Esophagus muscularis mucosa (tissue), 4 donors: ENCODE results near the gene VRK2. TPM values are rescaled to one million over a fixed set of nuclear protein-coding genes. Genes with fewer than 3 reads are reported as not detected.

Experiments used
- DNase-seq: peaks from one replicate; pipeline ENCODE4 v3.0.0-alpha.2; 2017; ENCODE audit errors: extremely low spot score
- H3K27ac ChIP-seq, 4 donors: fragments of 200-600 bp; sonication (generic); replicated peaks in 1 of 4; 1 replicate in 3 of 4; 2 replicates in 1 of 4; pipeline ENCODE4 v1.5.1; 2016 to 2019; ENCODE audit warnings: mild to moderate bottlenecking in 1 of 4
- H3K27me3 ChIP-seq, 4 donors: fragments of 200-600 bp; sonication (generic); one replicate each; pipeline versions ENCODE4 v1.5.1 to v1.6.0; 2016 to 2019
- H3K36me3 ChIP-seq, 4 donors: fragments of 200-600 bp; sonication (generic); one replicate each; pipeline ENCODE4 v1.5.1; 2016 to 2019
- H3K4me1 ChIP-seq, 4 donors: fragments of 200-600 bp; sonication (generic); one replicate each; pipeline ENCODE4 v1.5.1; 2016 to 2019
- H3K4me3 ChIP-seq, 4 donors: fragments of 200-600 bp; sonication (generic); 1 replicate in 2 of 4; 2 replicates in 2 of 4; pipeline ENCODE4 v1.5.1; 2016 to 2019; ENCODE audit warnings: mild to moderate bottlenecking in 4 of 4, moderate library complexity in 1 of 4
- H3K9me3 ChIP-seq, 4 donors: fragments of 200-600 bp; sonication (generic); 1 replicate in 3 of 4; 2 replicates in 1 of 4; pipeline ENCODE4 v1.5.1; 2016 to 2019
- CTCF ChIP-seq, 3 experiments: fragments of 200-600 bp in 2 of 3; fragments of 450-650 bp in 1 of 3; sonication (generic) in 2 of 3; IDR thresholded peaks; one replicate each; pipeline ENCODE4 v1.5.1; 2017 to 2019; ENCODE audit warnings: antibody characterized with exemption in 3 of 3, mild to moderate bottlenecking in 2 of 3, moderate library complexity in 1 of 3
- EP300 ChIP-seq: sonication (generic); formaldehyde crosslinking; IDR thresholded peaks from one replicate; pipeline ENCODE4 v1.6.1; 2017; ENCODE audit warnings: antibody characterized with exemption
- POLR2A ChIP-seq: fragments of 450-650 bp; IDR thresholded peaks from one replicate; pipeline ENCODE4 v1.6.1; 2017; ENCODE audit warnings: antibody characterized with exemption, moderate library complexity, mild to moderate bottlenecking, low read depth
- POLR2AphosphoS5 ChIP-seq, 2 donors: sonication (generic); formaldehyde crosslinking; IDR thresholded peaks; one replicate each; pipeline ENCODE4 v1.6.1; 2017; ENCODE audit warnings: antibody characterized with exemption in 2 of 2
- WGBS: methylation state at CpG from one replicate; pipeline ENCODE4 v1.1.5; 2018; 5-methylcytosine and 5-hydroxymethylcytosine counted together
- intact Hi-C: fragments of 100-400 bp; cut with DNase I; formaldehyde crosslinking; loops from one replicate; pipeline ENCODE4 v1.15.1; 2023
- total RNA-seq, 4 donors: library from RNA; depleted of rRNA; stranded (reverse); fragments of >200 nt; gene quantifications; one replicate each; pipeline versions ENCODE4 v1.1.0 to v1.2.1, GENCODE V29; 2016

VRK2 gene
- total RNA-seq, 4 donors from 2014 or later, result 25.8 to 31.3 (median 28.7) TPM

GRCh38 chr2:58194458-58194857 is 147.9 kb downstream of the VRK2 start:
- TF ChIP-seq CTCF (IDR thresholded peaks at IDR 0.05), result no peak
- TF ChIP-seq EP300, result no peak
- no peak for TF ChIP-seq POLR2AphosphoS5 (IDR thresholded peaks at IDR 0.05)
- TF ChIP-seq POLR2A, result no peak
- intact Hi-C loops, result no loop called here
- 91% methylated on average over 2 of the region's 2 CpGs for WGBS
- Histone ChIP-seq H3K9me3 (no peaks in the 10 kb centered on the region), H3K27me3 (no peaks in the 10 kb centered on the region), H3K27ac (no peak overlapping the region), H3K4me3 (no peak overlapping the region), H3K4me1 (no peaks in the 10 kb centered on the region), H3K36me3 (peaks cover 0 to 13% (median 0%) of the 10 kb centered on the region in 4 donors)
- DNase-seq, result no peak

- peaks cover 0 to 13% (median 0%) of the 10 kb centered on the region in 4 donors for H3K36me3 ChIP-seq
- no peak for DNase-seq
- H3K27ac ChIP-seq, result no peak overlapping the region
- TF ChIP-seq POLR2A (no peak), POLR2AphosphoS5 (IDR thresholded peaks at IDR 0.05) (no peak), EP300 (no peak), CTCF (IDR thresholded peaks at IDR 0.05) (no peak)
- intact Hi-C loops, result no loop called here
- no peaks in the 10 kb centered on the region for H3K4me1 ChIP-seq
- H3K4me3 ChIP-seq, result no peak overlapping the region
- 96% methylated on average over 1 of the region's 1 CpG for WGBS
- H3K9me3 ChIP-seq, result no peaks in the 10 kb centered on the region
- no peaks in the 10 kb centered on the region for H3K27me3 ChIP-seq
These were observed 149.1 kb downstream of the VRK2 start for GRCh38 chr2:58195662-58196061.

GRCh38 chr2:58197894-58198293 is 151.3 kb downstream of the VRK2 start:
- Histone ChIP-seq H3K27ac (no peak overlapping the region), H3K9me3 (no peaks in the 10 kb centered on the region), H3K4me3 (no peak overlapping the region), H3K4me1 (no peaks in the 10 kb centered on the region), H3K36me3 (peaks cover 0 to 13% (median 0%) of the 10 kb centered on the region in 4 donors), H3K27me3 (no peaks in the 10 kb centered on the region)
- TF ChIP-seq POLR2A, result no peak
- no peak for DNase-seq
- intact Hi-C loops, result no loop called here
- WGBS, result 97% methylated on average over 2 of the region's 2 CpGs

GRCh38 chr2:58202404-58202803 is 155.8 kb downstream of the VRK2 start:
- intact Hi-C loops, result no loop called here
- Histone ChIP-seq H3K27ac (no peak overlapping the region), H3K27me3 (no peaks in the 10 kb centered on the region), H3K4me3 (no peak overlapping the region), H3K36me3 (peaks cover 0 to 13% (median 0%) of the 10 kb centered on the region in 4 donors), H3K4me1 (no peaks in the 10 kb centered on the region), H3K9me3 (no peaks in the 10 kb centered on the region)
- DNase-seq, result no peak
- no peak for TF ChIP-seq EP300
- no peak for TF ChIP-seq POLR2A
- no peak for TF ChIP-seq CTCF (IDR thresholded peaks at IDR 0.05)
- TF ChIP-seq POLR2AphosphoS5 (IDR thresholded peaks at IDR 0.05), result no peak
- 100% methylated on average over 1 of the region's 1 CpG for WGBS

- Histone ChIP-seq H3K4me3 (no peak overlapping the region), H3K4me1 (no peaks in the 10 kb centered on the region), H3K36me3 (peaks cover 0 to 9% (median 0%) of the 10 kb centered on the region in 4 donors), H3K9me3 (no peaks in the 10 kb centered on the region), H3K27ac (no peak overlapping the region), H3K27me3 (no peaks in the 10 kb centered on the region)
- no peak for DNase-seq
- TF ChIP-seq POLR2A (no peak), POLR2AphosphoS5 (IDR thresholded peaks at IDR 0.05) (no peak), CTCF (IDR thresholded peaks at IDR 0.05) (no peak), EP300 (no peak)
- intact Hi-C loops, result no loop called here
These were observed 156.4 kb downstream of the VRK2 start for GRCh38 chr2:58203018-58203417.
